ENCODE results near the gene CASP8.

The CASP8 gene

DNA sequence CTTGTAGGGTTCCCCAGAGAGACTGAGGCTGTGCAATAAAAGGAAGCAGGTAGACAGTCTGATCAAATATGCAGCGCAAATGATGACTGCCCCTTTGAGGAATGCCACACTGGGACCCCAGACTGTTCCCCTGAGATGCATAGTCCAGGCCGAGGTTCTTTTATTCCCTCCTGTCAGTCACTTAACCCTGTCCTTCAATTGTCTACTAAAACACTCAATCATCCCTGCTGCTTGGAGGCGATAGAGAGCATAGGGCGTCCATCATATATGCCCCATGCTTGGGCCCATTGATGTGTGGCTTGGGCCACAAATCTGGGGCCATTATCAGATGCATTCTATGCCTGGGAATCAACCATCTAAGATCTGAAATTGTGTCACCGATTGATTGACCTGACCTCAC lies 15.5 kb upstream of the CASP8 start:
- no peak for DNase-seq

DNA sequence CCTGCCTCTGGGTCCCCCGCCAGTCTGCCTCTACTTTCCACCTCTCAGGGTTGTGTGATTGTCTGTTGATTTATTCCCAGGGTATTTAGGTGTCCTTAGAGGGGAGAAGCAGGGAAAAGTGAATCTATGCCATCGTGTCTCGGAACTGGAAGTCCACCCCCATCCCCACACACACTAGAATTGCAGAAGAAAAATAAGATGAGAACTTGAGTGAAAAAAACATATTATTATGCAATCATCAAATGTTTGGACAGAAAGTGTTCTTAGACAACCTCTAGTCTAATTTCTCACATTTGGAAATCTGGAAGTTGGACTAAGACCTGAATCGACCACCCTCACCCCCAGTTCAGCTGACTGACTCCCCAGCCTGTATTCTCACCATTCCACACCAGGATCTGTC lies 14.1 kb upstream of the CASP8 start:
- DNase-seq: no peak

DNA sequence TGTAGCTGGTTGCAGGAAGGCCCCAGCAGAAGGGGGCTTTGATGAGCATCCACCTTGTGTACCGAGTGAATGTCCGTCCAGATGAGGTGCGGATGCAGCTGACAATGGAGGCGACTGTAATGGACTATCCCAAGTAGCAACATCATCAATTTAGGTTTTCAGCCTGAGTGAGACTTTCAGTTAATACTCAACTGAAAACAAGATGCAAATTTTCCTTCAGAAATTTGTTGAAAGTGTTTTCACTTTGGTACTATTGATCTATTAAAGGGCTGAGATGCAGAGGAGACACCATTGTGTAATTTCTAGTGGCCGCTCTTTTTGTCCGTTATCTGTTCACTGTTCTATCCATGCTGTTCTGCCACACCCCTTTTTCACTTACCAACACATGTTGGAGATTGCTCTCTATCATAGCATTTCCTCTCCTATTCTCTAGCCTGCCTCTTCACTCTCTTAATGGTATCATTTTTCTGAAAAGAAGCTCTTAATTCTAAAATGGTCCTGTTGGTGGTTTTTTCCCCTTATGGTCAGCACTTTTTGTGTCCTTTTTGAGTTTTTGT lies 12.0 kb upstream of the CASP8 start:
- no peak for DNase-seq

DNA sequence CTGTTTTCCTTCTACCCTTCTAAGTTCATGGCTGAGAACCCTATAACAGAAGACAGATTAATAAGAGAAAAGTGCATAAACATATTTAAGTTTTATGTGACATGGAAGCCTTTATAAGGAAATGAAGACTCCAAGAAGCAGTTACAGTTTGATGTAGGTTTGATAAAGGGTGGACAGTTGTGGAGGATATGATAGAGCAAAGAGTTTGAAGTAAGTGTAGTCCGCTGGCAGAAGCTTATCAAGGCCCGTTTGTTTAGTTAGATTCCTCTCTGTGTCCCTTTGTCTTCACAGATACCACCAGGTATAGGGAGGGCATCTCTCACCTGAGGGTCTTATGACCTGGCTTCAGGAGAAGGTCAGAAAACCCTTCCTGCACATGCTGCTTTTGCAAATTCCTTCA lies 10.4 kb upstream of the CASP8 start:
- DNase-seq: no peak

DNA sequence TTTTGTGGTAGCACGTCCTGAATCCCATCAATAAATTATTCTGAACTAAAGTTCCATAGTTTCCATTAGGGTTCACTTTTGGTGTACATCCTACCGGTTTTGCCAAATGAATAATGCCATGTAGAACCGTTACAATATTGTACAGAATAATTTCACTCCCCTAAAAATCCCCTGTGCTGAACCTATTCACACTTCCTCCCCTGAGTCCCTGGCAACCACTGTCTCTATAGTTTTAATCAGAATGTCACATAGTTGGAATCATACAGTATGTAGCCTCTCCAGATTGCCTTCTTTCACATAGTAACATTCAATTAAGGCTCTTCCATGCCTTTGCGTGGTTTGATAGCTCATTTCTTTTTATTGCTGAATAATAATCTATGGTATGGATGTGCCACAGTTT lies 9.6 kb upstream of the CASP8 start:
- no peak for DNase-seq

DNA sequence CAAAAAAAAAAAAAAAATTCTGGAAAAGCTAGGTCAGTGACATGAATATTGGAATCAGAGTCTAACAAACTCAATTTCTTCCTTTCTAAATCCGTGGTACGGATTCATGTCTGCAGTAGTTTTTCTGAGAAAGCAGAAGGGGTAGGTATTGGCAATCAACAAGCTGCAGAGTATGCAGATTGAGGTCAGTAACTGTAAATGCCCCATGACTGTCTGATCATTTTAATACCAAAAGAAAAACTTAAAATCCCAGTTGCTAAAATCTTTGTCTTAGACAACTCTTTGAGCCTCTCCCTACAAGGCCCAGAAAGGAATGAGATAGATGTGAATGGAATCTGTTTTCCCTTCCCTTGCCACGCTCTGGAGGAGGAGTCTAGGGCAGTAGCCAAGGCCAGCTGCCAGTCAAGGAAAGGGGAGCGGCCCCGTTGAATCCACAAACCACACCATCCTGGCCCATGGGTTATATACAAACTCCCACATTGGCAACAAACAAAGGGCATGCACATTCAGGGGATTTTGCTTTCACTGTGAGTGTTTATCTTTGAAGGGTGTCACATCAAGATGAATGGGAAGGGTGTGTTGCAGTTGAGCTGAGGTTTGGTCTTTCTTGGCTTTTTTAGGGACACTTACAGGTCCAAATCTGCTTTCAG lies 6.1 kb upstream of the CASP8 start:
- DNase-seq: no peak

DNA sequence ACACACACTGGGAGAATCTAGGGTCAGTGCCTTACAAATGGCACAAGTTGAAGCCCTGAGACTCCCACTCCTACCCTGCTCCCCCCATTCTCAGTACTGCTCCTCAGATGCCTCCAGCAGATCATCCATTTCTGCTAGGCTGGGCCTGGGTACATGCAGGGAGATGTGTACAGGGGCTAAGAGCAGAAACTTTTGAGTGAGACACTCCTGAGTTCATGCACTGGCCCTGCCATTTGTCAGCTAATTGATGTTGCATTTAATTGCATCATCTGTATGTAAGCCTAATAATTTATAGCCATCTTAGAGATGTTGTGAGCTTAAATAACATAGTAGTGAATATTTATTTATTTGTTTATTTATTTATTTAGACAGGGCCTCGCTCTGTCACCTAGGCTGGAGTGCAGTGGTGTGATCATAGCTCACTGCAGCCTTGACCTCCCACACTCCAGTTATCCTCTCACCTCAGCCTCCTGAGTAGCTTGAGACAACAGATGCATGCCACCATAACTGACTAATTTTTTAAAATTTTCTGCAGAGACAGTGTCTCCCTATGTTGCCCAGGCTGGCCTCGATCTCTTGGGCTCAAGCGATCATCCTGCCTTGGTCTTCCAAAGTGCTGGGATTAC lies 4.8 kb upstream of the CASP8 start:
- no peak for DNase-seq

DNA sequence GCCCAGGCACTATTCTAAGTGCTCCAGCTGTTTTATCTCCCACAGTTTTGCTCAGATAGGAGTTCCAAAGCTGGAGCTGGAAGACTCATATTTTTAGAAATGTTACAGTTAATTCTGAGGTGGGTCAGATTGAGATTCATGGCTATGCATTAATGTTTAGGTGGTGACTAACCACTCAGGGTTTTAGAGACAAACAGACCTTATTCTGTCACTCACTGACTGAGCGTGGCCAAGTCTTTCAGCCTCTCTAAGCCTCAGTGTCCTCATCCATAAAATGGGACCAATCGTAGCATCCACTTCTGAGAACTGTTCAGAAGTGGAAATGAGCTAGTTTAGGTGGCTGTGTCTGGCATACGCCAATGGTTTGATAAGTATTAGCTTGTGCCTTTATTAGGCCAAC lies 4.3 kb upstream of the CASP8 start:
- DNase-seq: no peak

DNA sequence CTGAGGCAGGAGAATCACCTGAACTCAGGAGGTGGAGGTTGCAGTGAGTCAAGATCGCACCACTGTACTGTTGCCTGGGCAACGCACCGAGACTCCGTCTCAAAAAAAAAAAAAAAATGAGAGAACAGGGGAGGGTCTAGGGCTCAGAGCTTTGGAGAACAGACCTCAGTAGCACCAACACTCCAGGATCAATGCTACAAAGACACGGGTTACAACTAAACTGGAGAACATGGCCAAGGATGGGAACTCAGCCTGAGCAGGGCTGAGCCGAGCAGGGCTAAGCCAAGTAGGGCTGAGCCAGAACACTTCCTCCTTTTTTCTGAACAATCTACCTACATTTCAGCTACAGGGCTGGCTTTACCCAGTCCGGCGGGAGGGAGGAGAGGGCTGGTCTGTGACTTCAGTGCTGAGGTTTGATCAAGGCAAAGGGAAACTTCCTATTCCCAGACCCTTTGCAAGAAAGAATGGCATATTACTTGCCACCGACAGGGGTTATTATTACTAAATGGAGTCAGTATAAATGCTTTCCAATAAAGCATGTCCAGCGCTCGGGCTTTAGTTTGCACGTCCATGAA lies 2.9 kb upstream of the CASP8 start:
- no peak for DNase-seq

DNA sequence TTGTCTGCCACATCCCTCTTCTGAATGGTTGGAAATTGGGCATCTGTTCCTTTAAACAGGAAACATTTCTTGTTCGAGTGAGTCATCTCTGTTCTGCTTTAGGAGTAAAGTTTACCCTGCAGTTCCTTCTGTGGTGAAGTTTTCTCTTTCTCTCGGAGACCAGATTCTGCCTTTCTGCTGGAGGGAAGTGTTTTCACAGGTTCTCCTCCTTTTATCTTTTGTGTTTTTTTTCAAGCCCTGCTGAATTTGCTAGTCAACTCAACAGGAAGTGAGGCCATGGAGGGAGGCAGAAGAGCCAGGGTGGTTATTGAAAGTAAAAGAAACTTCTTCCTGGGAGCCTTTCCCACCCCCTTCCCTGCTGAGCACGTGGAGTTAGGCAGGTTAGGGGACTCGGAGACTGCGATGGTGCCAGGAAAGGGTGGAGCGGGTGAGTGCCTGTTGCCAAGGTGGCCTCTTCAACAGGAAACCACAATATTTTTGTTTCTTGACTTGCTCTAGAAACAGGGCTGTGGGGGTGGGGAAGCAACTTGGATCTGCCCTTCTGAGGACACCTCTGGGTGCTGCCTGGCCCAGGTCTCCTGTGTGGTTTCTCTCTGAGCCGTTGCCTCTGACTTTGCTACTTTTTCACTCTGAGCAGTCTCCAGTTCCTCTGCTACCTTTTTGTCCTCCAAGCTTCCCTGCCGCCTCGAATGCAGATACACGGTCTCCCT lies 2.2 kb upstream of the CASP8 start:
- DNase-seq: no peak

DNA sequence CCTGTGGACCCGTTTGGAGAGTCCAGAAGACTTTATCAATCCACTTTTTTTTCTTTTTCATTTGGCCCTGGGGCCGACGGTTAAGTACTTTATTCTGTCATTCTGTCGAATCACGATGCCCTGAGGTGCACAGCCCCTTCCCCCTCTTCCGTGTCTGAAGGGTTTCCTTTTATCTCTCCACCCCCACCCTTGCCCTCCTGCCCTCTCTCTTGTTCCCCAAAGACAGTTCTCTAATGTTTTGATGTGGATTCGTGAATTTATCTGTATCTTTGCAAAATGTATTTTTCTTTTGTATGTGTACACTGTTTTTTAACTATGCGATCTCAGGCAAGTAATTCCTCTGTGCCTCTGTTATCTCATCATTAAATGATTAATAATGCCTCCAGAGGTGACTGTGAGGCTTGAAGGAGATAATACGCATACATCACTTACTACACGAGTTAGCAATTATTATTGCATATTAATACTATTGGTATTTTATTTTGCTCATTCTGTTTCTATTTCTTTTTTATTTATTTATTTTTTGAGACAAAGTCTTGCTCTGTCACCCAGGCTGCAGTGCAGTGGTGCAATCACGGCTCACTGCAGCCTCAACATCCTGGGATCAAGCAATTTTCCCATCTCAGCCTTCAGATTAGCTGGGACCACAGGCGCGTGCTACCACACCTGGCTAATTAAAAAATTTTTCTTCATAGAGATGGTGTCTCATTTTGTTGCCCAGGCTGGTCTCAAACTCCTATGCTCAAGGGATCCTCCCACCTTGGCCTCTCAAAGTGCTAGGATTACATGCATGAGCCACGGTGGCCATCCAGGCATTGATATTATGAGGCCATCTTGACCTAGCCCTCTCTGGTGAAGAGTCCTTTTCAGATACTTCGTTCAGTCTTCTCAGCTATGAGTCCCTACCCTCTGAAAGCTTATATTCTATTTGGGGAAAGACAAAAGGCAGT lies 1.4 kb upstream of the CASP8 start:
- DNase-seq: no peak

DNA sequence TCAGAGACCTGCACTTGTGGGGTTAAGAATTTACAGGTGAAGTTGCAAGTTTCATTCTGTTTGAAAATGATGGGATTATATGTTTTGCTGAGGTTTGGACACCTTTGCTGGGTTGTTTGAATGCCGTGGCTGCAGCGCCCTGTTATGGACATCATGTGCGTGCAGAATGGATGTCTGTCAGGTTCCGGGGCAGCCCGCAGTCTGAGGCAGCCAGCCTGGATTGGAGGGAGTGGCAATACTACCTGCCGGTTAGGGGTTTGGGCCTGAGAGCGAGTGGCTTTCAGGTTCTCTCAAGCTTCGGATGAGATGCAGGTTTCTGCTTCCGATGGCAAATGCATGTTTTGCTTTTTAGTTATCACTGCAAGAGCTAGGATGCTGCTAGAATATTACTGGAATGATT lies 1.1 kb downstream of the CASP8 start:
- DNase-seq: no peak

DNA sequence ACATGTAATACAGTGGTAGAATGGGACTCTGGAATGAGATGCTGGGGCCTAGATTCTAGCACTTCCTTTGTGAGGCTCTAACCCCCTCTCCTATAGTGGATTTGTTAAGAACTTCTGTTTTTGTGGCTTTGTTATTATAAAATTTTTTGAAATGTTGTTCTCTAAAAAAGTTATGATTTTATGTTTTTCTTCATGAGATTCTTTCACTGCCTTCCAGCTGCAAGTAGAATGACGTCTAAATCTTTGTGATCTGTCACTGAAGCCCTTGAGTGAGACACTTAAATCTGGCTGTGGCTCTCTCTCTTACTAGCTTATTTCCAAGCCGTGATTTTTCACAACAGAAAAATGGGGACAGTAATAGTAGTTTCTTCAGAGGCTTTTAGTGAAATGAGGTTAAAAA lies 1.6 kb downstream of the CASP8 start:
- DNase-seq: no peak

DNA sequence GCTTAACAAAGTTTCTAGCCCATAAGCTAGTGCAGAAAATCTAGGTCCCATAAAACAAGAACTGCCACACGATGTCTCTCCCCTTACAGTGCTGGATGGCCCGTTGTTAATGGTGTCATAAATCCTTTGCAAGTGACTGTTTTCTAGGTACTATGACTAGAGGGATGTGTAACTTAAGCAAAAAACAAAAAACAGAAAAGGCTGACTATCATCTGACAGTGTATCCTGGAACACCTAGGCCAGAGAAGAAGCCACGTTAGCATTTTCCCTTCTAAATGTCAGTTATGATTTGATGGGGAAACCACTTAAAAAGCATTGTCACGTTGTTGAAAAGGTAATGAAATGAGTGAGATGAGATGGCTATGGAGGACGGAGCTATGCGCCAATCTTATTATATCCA lies 2.4 kb downstream of the CASP8 start:
- no peak for DNase-seq

DNA sequence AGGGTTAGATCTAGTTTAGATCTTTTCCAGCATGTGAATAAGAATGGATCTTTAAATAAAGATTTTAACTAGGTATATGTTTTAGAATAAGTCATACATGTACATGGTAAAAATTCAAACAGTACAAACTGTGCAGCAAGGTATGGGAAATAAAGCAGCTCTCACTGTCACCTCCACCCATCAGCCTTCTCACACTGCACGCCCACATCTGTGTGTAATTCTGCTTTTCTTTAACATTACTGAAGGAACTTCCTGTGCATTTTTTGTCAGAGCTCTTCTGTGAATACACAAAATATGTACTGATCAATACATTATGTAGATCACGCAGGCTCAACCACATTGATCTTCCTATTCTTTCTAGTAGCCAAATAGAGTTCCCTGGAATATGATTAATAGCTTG lies 3.4 kb downstream of the CASP8 start:
- DNase-seq: no peak

DNA sequence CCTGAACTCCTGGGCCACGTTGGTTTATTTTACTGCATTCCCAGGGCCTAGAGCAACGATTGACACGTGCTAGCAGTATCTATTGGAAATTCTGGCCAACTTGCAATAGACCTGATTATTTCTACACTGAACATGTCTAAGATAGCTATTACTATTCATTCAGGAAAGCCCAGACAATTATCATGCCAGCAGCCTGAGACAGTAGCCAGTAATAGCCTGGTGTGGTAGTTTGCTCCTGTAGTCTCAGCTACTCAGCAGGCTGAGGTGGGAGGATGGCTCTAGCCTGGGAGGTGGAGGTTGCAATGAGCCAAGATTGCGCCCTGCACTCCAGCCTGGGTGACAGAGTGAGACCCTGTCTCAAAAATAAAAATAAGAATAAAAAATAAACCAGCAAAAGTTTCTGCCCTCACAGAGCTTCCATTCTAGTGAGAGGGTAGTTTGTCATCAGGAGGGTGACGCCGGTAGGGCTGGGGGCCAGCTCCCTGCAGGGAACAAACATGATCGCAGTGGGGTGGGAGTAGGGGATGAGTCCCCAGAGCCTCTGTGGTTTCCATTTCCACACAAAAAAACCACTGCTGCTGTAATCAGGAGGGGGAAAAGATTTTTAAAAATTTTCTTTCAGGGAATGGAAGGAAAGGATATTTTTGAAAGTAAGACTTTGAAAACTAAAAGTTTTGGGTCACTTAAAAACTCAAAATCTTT lies 4.3 kb downstream of the CASP8 start:
- no peak for DNase-seq

DNA sequence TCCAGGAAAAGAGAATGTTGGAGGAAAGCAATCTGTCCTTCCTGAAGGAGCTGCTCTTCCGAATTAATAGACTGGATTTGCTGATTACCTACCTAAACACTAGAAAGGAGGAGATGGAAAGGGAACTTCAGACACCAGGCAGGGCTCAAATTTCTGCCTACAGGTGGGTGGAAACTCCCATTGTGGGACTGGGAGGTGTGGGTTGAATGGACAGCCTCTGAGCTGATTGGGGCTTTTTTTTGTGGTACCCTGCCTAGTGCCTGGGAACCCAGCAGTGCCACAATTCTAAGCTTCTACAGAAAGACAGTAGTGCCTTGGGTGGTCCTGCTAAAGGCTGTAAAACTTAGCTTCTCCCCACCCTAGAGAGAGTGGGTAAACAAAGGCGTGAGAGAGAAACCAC lies 6.3 kb downstream of the CASP8 start:
- DNase-seq: no peak

DNA sequence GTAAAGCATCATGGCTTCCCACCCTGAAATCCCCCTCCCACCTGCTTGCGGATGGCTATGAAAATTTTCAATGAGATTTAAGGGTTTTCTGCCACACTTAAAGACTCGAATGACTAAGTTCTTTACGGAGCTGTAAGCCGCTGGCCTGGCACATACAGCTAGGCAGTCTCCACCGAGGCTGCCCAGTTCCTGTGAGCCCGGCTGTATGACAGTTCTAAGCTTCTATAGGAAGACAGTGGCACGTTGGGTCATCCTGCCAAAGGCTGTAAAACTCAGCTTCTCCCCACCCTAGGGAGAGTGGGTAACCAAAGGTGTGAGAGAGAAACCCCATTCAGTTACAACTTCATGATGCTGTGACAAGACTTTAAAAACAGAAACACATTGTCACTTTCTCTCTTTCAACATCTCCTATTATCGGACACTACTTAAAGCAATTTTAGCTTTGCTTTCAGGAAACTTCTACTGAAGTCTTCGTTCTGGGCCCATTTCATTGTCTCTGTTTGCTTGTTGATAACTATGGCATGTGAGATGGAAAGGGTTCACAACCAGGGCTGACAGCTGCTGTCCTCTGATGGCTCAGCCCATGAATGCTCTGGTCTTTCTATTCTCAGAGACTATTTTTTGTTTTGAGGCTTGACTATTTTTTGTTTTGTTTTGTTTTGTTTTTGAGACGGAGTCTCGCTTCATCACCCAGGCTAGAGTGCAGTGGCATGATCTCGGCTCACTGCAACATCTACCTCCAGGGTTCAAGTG lies 7.1 kb downstream of the CASP8 start:
- DNase-seq: no peak

DNA sequence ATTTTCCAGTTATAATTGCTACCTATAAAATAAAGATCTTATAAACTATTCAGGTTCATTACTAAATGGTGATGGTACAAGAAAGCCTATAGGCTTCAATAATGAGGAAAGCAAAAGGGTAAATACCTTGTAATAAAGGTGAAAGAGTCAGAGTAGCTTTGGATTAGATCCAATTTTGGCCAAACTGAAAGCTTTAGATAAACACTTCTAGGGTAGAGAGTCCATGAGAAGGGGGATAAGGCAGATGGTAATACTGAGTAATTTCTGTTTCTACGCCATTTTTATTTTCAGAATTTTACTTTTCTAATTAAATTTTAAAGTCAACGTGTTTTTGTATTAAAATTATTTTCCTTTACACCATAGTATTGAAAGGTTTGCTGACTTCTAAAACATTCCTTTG lies 9.4 kb downstream of the CASP8 start:
- DNase-seq: no peak

DNA sequence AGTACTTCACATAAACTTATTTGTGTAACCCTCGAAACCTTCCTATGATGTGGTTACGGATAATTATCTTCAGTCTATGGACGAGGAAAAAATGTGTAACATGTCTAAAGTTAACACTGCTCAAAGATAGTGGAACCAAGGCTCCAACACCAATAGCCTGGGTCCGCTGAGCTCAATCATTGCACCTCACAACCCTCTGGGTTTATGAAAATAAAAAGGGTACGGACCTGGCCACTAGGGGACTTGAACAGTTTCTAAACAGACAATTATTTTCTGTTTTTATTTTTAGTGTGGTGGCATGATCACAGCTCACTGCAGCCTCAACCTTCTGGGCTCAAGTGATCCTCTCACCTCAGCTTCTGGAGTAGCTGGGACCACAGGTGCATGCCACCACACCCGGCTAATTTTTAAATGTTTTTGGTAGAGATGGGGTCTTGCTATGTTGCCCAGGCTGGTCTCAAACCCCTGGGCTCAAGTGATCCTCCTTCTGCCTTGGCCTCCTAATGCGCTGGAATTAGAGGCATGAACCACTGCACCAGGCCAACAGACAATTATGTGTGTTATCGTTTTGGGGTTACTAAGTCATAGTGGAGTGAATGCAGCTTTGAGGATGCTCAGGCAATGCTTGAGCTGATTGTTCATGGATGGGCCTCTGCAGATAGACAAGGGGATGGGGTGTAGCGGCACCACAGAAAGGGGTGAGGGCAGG lies 10.1 kb downstream of the CASP8 start:
- no peak for DNase-seq

DNA sequence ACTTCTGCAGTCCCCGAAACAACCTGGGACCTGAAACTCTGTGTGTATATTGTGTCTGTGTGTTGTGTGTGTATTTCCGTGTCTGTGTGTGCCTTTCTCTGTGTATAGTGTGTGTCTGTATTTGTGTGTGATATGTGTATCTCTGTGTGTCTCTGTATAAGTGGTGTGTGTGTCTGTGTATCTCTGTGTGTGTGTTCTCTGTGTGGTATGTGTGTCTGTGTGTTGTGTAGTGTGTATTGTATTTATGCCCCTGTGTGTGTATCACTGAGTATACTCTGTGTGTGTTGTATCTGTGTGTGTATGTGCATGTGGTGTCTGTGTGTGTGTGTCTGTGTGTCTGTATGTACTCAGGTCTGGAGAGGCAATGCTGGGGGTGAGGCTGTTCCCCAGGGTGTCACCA lies 11.6 kb downstream of the CASP8 start:
- no peak for DNase-seq
